HG03060 (cell line): Measurements from ENCODE around the gene ABCB8.

Source experiments
- ATAC-seq: cut with Tn5 transposase; IDR thresholded peaks from one replicate; pipeline ENCODE4 v1.9.1; 2021; ENCODE audit warnings: low read depth, moderate number of reproducible peaks; ENCODE audit not compliant: unreplicated experiment

The ABCB8 gene

GRCh38 chr7:151028131-151028947 lies at the start of gene ABCB8:
Gene ABCB8, plus strand, starts transcription at chr7:151028450. Its CDS starts 66 bp downstream, at chr7:151028516.
- ATAC-seq, result peak; percentile 95

GRCh38 chr7:150979713-150980390 lies 48.4 kb upstream of the ABCB8 start:
- no peak for ATAC-seq

GRCh38 chr7:150980663-150981062 lies 47.6 kb upstream of the ABCB8 start:
- ATAC-seq, result no peak

- ATAC-seq, result no peak
Observed at GRCh38 chr7:150981644-150982043, 46.6 kb upstream of the ABCB8 start.

- ATAC-seq, result no peak
Observed at GRCh38 chr7:150982351-150982750, 45.9 kb upstream of the ABCB8 start.

GRCh38 chr7:150983893-150984368 lies 44.3 kb upstream of the ABCB8 start:
- ATAC-seq, result no peak

- ATAC-seq, result no peak
Observed at GRCh38 chr7:150986099-150986512, 42.1 kb upstream of the ABCB8 start.

GRCh38 chr7:150986556-150986955 lies 41.7 kb upstream of the ABCB8 start:
- ATAC-seq, result no peak

GRCh38 chr7:150988230-150989226 lies 39.7 kb upstream of the ABCB8 start:
- no peak for ATAC-seq

GRCh38 chr7:150989456-150989855 lies 38.8 kb upstream of the ABCB8 start:
- ATAC-seq, result no peak

GRCh38 chr7:150990416-150991186 lies 37.6 kb upstream of the ABCB8 start, which contains the start of gene NOS3:
Gene NOS3, plus strand, starts transcription at chr7:150991017. Its CDS starts 2,787 bp downstream, at chr7:150993804.
- no peak for ATAC-seq

GRCh38 chr7:150992051-150992640 lies 36.1 kb upstream of the ABCB8 start:
- ATAC-seq, result no peak

- no peak for ATAC-seq
Observed at GRCh38 chr7:150992833-150993302, 35.4 kb upstream of the ABCB8 start.

GRCh38 chr7:150993511-150993910 lies 34.7 kb upstream of the ABCB8 start:
- no peak for ATAC-seq

GRCh38 chr7:150994141-150994837 lies 34.0 kb upstream of the ABCB8 start:
- ATAC-seq, result no peak

- no peak for ATAC-seq
Observed at GRCh38 chr7:150994838-150995510, 33.3 kb upstream of the ABCB8 start.

GRCh38 chr7:150996376-150997074 lies 31.7 kb upstream of the ABCB8 start:
- no peak for ATAC-seq
